Ureter (tissue), 1 donor: ENCODE results near the gene SH2D7. TPM values are rescaled to one million over a fixed set of nuclear protein-coding genes. Genes with fewer than 3 reads are reported as not detected.

Source experiments
- DNase-seq: peaks from one replicate; pipeline ENCODE4 v3.0.0-alpha.2; 2020; ENCODE audit warnings: low spot score
- total RNA-seq: library from RNA; stranded (reverse); gene quantifications from one replicate; pipeline ENCODE4 v1.2.4, GENCODE V29; 2023
- donor health status: DM: yes; HTN: yes; CAD: no.

Gene SH2D7
- total RNA-seq, 1 donor from 2014 or later: not detected

- no peak for DNase-seq
Observed at GRCh38 chr15:78060232-78060631, 32.1 kb upstream of the SH2D7 start.

DNA sequence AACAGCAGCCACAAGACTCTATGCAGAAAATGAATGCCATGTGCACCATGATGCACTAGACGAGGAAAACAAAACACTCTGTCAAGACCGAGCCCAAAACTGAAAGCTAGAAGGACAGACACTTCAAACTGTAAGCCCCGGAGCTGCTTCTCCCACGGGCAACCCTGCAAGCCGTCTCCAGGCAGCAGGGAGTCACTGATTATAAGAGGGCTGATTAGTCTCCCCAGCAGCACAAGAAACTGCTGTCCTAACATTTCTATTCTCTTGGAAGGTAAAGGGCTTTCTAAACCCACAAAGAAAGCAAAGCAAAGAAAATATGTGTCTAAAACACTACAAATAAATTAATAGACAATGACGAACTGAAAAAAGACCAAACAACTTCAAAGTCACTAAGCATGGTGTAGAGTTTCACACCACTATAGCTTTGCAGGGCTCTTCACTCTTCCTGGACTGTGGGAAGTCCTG, 30.4 kb upstream of the SH2D7 start:
- no peak for DNase-seq

DNA sequence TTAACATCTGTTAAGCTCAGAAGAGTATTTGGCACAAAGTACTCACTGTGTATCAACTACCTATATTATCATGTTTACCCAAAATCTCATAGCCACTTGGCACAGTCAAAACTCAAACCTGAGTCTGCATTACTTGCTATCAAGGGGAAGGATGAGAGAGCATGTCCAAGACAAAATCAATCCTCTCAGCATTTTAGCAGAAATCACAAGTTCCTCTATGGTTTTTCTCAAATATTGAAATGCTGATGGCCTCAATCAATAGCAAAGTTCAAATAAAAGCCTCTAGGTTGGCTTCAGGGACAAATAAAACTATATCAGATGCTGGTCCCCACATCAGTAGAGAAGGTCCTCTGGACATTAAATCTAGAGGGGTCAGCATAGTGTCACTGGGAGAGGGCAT, 29.1 kb upstream of the SH2D7 start:
- no peak for DNase-seq

DNA sequence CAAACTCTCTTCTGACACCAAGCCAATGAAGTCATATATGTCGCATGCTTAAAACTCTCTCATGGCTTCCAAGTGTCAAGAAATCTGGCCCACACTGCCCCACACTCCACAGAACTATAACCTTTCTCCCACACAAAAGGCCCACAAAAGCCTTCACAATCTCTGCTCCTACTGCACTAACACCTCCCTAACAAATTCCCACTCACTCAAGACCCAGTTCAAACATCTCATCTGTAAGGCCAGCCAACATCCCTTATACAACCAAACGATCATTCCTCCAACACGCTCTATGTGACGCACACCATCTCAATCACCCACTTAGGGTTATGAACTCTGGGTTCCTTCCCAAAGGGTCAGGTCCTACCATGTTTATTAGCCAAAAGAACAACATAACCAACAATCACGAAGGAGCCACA, 28.4 kb upstream of the SH2D7 start:
- DNase-seq: no peak

GRCh38 chr15:78064544-78064943, 27.8 kb upstream of the SH2D7 start:
- no peak for DNase-seq

GRCh38 chr15:78065284-78065872, 27.0 kb upstream of the SH2D7 start:
- peak; percentile 75 for DNase-seq

DNA sequence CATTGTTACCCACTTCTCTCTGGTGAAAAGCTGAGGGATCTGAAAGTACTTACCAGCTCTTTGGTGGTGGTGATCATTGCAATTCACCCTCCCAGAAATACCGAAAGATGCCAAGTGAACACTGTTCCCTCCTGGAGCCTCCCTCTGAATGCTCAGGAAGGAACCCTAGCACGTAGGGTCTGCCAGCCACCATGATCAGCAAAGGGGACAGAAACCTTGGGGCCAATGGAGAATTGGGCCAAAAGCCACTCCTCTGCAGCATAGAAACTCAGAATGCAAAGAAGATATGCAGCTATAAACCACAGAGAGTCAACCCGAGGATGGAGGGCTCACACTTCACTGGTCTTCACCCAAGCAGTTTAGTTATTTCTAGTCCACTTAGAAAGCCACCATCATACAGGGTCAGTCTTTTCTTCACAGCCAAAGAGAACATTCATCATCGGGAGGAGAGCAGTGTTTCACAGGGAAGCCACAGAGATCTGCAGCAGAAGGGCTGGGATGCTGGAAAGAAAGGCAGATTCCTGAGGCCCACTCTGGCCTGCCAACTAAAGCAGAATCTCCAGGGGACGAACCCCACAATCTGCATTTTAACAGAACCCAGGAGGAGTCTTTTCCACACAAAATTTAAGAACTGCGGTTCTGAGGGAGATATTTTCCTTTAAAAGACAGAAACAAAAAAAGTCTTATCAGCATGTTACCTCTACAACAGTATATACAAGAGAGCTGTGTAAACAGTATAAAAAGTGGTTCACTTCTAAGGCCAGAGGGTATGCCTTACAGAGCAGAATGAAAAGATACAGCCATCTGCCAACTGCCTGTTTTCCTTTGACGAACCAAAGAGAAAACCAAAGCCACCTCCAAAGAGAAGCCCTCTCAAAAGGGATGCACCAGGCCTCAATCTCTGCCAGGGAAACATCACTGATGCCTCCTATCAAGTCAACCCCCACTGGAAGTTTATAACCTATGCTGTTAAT, 26.1 kb upstream of the SH2D7 start:
- DNase-seq: no peak

DNA sequence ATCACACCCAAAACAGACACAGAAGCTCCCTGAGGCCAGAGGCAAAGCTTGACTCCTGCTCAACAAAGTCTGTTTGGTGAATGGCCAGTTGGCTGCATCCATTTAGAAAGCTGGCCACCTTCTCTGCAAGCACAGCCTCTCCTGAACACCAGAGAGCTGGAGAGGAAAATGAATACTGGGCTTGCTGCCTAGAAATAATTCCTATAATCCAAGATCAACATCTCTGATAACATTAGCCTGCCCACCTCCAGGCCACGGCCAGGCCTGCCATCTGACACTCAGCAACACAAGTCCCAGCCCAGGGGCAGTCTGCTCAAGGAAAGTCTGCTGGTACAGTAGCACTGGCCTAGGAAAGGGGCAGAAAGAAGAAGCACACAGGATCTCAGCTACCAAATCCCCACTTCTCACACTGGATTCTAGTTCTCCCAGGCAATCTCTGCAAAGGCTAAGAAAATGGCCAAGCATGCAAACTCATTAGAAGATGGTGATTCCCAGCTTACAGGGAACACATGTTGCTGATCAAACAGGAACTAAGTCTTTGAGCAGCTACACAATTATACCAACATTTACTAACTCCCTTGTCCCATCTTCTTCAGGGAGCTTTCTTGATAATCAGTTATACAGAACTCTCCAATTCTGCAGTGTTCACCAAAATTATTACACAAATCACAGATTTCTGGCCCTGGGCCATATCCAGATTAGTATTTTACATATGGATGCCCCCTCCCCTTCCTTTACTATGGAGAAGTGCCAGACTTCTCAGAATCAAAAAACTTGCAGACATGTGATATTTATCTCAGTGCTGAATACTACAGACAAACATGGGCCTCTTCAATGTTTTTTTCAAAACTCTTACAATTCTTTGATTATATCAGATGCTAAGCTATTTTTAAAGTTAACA, 24.8 kb upstream of the SH2D7 start:
- DNase-seq: no peak

GRCh38 chr15:78069052-78069414, 23.3 kb upstream of the SH2D7 start:
- no peak for DNase-seq

- DNase-seq: no peak
Observed at GRCh38 chr15:78069462-78070029, 22.8 kb upstream of the SH2D7 start.

DNA sequence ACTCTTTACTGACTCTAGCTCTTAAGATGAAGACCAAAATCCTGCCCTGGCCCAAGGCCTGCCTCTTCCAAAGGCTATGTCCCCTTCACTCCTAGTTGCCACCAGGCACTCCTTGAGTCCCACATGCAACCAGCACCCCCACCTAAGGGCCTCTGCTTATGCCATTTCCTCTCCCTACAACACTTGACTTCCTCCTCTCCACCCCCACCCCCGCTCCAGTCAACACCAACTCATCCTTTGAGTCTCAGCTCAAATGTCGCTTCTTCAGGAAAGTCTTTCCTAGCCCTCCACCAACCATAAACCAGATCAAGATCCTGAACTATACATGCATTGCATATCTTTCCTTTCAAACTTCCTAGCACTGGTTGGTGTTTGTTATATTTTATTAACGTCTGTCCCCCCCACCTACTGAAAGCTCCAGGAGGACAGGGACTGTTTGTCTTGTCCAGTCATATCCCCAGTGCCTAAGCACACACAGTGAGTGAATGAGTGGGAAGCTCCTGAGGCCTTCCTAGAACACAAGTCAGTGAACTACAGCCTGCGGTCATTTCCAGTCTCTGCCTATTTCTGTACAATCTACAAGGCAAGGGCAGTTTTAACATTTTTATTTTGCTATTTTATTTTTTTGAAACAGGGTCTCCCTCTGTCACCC, 22.2 kb upstream of the SH2D7 start:
- no peak for DNase-seq

DNA sequence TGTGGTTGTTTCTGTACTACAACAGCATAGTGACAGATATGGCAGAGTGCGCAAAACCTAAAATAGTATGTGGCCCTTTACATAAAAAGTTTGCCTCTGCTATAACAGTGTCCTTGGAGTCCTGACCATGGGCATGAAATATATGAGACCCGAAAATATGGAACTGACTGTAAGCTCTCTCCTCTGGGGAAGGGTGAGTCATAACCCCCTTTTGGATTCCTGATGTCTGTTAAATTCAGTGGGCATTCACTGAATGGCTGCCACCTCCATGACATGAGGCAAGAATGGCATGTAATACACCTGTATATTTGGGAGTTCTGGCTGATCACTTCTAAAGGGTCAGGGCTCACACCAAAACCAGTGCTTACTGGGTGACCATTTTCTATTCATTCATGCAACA, 21.0 kb upstream of the SH2D7 start:
- no peak for DNase-seq

DNA sequence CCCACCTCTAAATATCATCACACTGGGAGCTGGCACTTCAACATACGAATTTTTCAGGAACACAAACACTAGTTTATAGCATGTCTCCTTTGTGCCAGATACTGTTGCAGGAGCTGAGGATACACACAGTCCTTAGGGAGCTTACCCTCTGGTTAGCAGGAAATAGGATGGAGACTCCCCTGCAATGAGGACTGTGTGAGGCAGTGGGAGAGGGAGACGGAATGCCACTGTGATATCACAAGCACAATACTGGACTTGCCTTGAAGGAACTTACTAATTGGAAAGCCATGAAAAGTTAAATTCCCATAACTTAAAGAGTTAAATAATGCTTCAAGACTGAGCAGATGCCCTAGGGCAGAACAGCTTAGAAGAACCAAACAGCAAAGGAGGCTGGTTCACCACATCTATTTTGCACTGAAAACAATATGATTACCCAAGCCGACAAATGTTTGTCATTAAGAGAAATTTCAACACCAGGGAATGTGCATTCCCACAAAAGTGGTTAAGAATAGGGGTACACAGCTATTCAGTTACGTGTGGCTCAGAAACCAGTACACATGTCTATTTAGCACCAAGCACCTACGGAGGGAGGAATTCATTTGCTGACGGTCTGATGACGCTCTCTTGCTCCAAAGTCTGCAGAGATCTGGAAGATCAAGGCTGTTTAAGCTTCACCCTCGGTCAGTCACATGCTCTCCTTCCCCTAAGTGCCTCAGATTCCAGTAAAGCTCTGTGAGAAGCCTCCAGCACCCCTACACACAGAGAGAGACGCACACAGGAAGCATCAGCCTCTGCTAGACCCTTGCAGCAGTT, 20.1 kb upstream of the SH2D7 start:
- DNase-seq: no peak

- DNase-seq: no peak
Observed at GRCh38 chr15:78073046-78073787, 19.1 kb upstream of the SH2D7 start.

GRCh38 chr15:78075490-78076230, 16.7 kb upstream of the SH2D7 start:
- peak; percentile 75 for DNase-seq

GRCh38 chr15:78076231-78077052, 15.9 kb upstream of the SH2D7 start:
- DNase-seq: no peak

DNA sequence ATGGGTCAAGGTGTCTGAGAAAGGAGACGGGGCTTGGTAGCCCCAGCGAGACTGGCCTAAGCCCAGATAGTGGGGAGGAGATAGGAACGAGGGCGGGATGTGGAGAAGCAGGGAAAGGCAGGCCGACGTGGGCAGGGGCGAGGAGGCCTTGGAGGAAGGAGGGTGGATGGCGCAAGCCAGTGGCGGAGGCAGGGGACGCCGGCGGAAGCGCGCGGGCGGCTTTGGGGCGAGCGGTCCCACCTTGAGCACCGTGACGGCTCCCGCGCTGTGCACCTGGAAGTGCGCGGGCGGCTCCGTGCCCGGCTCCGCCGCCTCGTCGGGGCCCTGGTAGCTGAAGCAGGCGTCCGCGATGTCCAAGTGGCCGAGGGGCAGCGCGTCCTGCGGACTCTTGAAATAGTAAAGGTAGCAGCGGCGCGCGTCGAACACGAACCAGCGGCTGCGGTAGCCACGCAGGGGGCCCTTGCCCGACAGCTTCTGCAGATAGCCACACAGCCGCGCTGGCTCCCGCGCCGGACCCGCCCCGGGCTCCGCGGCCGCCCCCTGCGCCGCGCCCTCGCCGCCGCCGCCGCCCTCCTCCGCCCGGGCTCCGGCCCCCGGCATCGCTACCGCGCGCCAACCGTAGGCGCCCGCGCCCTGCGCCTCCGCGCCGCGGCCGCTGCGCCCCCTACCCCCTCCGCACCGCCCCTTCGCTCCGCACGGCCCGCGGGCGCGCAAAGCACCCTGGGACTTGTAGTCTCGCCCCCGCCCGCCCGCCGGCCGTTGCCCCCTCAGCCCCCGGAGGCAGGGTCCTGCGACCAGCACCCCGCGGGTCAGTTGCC, 15.1 kb upstream of the SH2D7 start, which contains the start of gene TBC1D2B:
Gene TBC1D2B, minus strand, starts transcription at position 659 of the 818 bp plus-strand sequence. Its CDS starts 59 bp downstream, at position 600.
- DNase-seq: peak; percentile 66
